ENCODE measurements around the gene ADPRS.

The ADPRS gene

GRCh38 chr1:36109041-36109679 is 20.5 kb downstream of the ADPRS start:
- DNase-seq = peak; percentile 20
- TF ChIP-seq CTCF (IDR thresholded peaks at IDR 0.05; ENCODE audit: borderline replicate concordance, extremely low read depth, low read length, poor library complexity, severe bottlenecking) = no peak
- no peak for TF ChIP-seq EZH2 (IDR thresholded peaks at IDR 0.05; ENCODE audit: borderline replicate concordance, low read depth, low read length, severe bottlenecking)
- Histone ChIP-seq H2AFZ (ENCODE audit: low read depth, low read length) (no peak overlapping the region), H3K79me2 (ENCODE audit: insufficient read depth, low read length) (no peaks in the 10 kb centered on the region), H4K20me1 (ENCODE audit: insufficient read depth, low read length) (no peaks in the 10 kb centered on the region), H3K4me1 (ENCODE audit: insufficient read depth, low read length) (no peaks in the 10 kb centered on the region), H3K4me2 (ENCODE audit: insufficient read depth, low read length) (no peak overlapping the region), H3K9me3 (ENCODE audit: insufficient read depth, low read length, severe bottlenecking) (no peaks in the 10 kb centered on the region), H3K27ac (ENCODE audit: low read length) (no peak overlapping the region), H3K9ac (ENCODE audit: low read depth, low read length) (no peak overlapping the region), H3K27me3 (ENCODE audit: insufficient read depth, low read length, poor library complexity) (no peaks in the 10 kb centered on the region), H3K36me3 (ENCODE audit: insufficient read depth, low read length) (no peaks in the 10 kb centered on the region), H3K4me3 (ENCODE audit: low read depth in 1 of 2, low read length in 2 of 2) (no peak overlapping the region)
- peak; percentile 76 for ATAC-seq (ENCODE audit: insufficient read depth, low read depth)

DNA sequence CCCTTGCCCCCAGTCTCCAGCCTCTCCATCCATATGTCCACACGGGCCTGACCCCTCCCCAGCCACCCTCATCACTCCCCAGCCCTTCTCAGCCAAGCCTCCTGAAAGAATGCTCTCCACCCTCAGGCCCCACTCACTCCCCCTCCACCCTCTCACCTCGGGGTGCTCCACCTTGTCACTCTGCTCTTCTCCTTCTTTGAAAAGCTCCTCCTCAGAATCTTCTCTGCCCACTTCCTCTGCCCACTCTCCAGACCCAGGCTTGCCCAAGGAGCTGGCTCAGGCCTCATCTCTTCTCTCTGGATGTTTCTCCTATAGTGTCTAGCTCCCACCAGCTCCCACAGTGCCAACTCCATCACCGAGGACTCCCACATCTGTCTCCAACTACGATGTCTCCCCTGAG is 22.5 kb downstream of the ADPRS start:
- Histone ChIP-seq H3K27me3 (ENCODE audit: insufficient read depth, low read length, poor library complexity) (no peaks in the 10 kb centered on the region), H3K4me1 (ENCODE audit: insufficient read depth, low read length) (no peaks in the 10 kb centered on the region), H3K79me2 (ENCODE audit: insufficient read depth, low read length) (no peaks in the 10 kb centered on the region), H2AFZ (ENCODE audit: low read depth, low read length) (no peak overlapping the region), H3K4me2 (ENCODE audit: insufficient read depth, low read length) (no peak overlapping the region), H3K36me3 (ENCODE audit: insufficient read depth, low read length) (no peaks in the 10 kb centered on the region), H3K9me3 (ENCODE audit: insufficient read depth, low read length, severe bottlenecking) (no peaks in the 10 kb centered on the region), H3K9ac (ENCODE audit: low read depth, low read length) (no peak overlapping the region), H3K4me3 (ENCODE audit: low read depth in 1 of 2, low read length in 2 of 2) (no peak overlapping the region), H3K27ac (ENCODE audit: low read length) (no peak overlapping the region), H4K20me1 (ENCODE audit: insufficient read depth, low read length) (no peaks in the 10 kb centered on the region)
- ATAC-seq (ENCODE audit: insufficient read depth, low read depth) (no peak), DNase-seq (no peak)
- TF ChIP-seq CTCF (IDR thresholded peaks at IDR 0.05; ENCODE audit: borderline replicate concordance, extremely low read depth, low read length, poor library complexity, severe bottlenecking) (no peak), EZH2 (IDR thresholded peaks at IDR 0.05; ENCODE audit: borderline replicate concordance, low read depth, low read length, severe bottlenecking) (no peak)

- ATAC-seq (ENCODE audit: insufficient read depth, low read depth) = no peak
These were observed 24.1 kb downstream of the ADPRS start for GRCh38 chr1:36112823-36113222.

GRCh38 chr1:36114371-36114770 is 25.7 kb downstream of the ADPRS start:
- Histone ChIP-seq H3K36me3 (ENCODE audit: insufficient read depth, low read length) (no peaks in the 10 kb centered on the region), H3K4me3 (ENCODE audit: low read depth in 1 of 2, low read length in 2 of 2) (no peak overlapping the region), H3K4me2 (ENCODE audit: insufficient read depth, low read length) (no peak overlapping the region), H3K27ac (ENCODE audit: low read length) (no peak overlapping the region), H3K9me3 (ENCODE audit: insufficient read depth, low read length, severe bottlenecking) (no peaks in the 10 kb centered on the region), H4K20me1 (ENCODE audit: insufficient read depth, low read length) (no peaks in the 10 kb centered on the region), H3K79me2 (ENCODE audit: insufficient read depth, low read length) (no peaks in the 10 kb centered on the region), H3K27me3 (ENCODE audit: insufficient read depth, low read length, poor library complexity) (no peaks in the 10 kb centered on the region), H2AFZ (ENCODE audit: low read depth, low read length) (no peak overlapping the region; the same call in 1 of the 2 replicates), H3K4me1 (ENCODE audit: insufficient read depth, low read length) (no peaks in the 10 kb centered on the region), H3K9ac (ENCODE audit: low read depth, low read length) (no peak overlapping the region)
- no peak for DNase-seq
- ATAC-seq (ENCODE audit: insufficient read depth, low read depth) = no peak
- TF ChIP-seq CTCF (IDR thresholded peaks at IDR 0.05; ENCODE audit: borderline replicate concordance, extremely low read depth, low read length, poor library complexity, severe bottlenecking) (no peak), EZH2 (IDR thresholded peaks at IDR 0.05; ENCODE audit: borderline replicate concordance, low read depth, low read length, severe bottlenecking) (no peak)

More at GRCh38 chr1:36112823-36113222, 24.1 kb downstream of the ADPRS start:
- Histone ChIP-seq H3K36me3 (ENCODE audit: insufficient read depth, low read length) (no peaks in the 10 kb centered on the region), H3K27me3 (ENCODE audit: insufficient read depth, low read length, poor library complexity) (no peaks in the 10 kb centered on the region), H3K27ac (ENCODE audit: low read length) (no peak overlapping the region), H3K79me2 (ENCODE audit: insufficient read depth, low read length) (no peaks in the 10 kb centered on the region), H3K9ac (ENCODE audit: low read depth, low read length) (no peak overlapping the region), H3K4me3 (ENCODE audit: low read depth in 1 of 2, low read length in 2 of 2) (no peak overlapping the region), H3K4me1 (ENCODE audit: insufficient read depth, low read length) (no peaks in the 10 kb centered on the region), H2AFZ (ENCODE audit: low read depth, low read length) (no peak overlapping the region), H4K20me1 (ENCODE audit: insufficient read depth, low read length) (no peaks in the 10 kb centered on the region), H3K9me3 (ENCODE audit: insufficient read depth, low read length, severe bottlenecking) (no peaks in the 10 kb centered on the region), H3K4me2 (ENCODE audit: insufficient read depth, low read length) (no peak overlapping the region)
- TF ChIP-seq EZH2 (IDR thresholded peaks at IDR 0.05; ENCODE audit: borderline replicate concordance, low read depth, low read length, severe bottlenecking) = no peak
- no peak for DNase-seq

Data from DND-41 (cell line).